Skin of body (tissue), 2 donors: ENCODE data around the gene ROR2. TPM values are rescaled to one million over a fixed set of nuclear protein-coding genes. Genes with fewer than 3 reads are reported as not detected.
A peak's percentile ranks its signal among the peaks of the same experiment; 100 is the strongest.

Source experiments
- DNase-seq: peaks from one replicate; lab custom pipeline; 2025; lab: John Stamatoyannopoulos, UW
- total RNA-seq: library from RNA; depleted of rRNA; stranded (reverse); fragments of >200 nt; gene quantifications from one replicate; pipeline ENCODE4 v1.2.3, GENCODE V29; 2014

ROR2 gene
- total RNA-seq, 1 donor from 2014 or later = 12.0 TPM

DNA sequence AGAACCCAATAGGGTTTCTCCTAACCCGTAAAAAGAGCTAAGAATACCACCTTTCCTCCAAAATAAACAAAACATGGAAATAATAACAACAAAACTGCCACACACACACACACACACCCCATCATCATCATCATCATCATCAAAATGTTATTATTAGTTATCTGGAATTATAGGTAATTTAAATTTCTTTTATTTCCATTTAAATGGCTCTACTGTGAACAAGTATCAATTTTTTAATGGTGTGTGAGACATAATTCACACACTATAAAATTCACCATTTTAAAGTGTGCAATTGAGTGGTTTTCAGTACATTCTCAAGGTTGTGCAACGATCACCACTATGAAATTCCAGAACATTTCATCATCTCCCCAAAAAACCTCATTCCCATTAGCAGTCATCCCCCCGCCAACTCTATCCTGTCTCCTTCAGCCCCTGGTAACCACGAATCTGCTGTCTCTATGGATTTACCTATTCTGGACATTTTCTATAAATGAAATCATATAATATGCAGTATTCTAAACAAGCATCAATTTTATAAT, 172.7 kb downstream of the ROR2 start:
- DNase-seq = no peak

DNA sequence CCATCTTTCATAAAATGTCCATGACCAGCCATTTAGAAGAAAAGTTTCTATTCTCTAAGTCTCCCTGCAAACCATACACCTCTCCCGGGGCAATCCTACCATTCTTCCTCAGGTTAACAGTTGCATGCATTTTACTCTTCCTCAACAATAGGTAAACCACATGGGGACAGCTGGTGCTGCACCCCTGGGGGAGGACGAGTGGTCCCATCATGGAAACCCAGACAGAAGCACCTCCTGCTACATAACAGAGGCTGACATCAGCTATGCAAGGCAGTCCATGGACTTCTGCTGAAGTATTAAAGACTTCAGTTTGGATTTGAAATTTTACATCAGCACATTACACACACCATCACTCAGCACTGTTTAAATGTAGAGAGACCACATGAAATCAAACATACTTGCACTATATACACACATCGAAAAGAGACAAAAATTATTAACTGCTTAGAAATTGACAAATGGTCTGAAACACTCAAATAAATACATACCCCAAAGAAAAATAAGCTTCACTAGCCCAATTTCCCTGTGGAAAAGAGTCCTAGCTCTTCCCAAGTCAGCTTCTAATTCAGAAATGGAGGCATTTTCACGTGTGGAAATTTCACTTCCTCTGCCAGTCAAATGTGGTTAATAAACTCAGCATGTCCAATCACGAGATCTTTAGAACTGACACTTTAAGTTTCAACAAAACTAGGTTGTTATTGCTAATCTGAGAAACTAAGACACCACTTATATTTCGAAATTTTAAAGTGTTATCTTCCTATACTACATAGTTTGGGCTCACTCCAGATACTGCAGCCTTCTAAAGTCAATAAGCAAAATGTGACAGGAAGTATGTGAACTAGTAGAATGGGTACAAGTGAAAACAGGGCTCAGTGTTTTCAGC, 173.4 kb downstream of the ROR2 start:
- no peak for DNase-seq

DNA sequence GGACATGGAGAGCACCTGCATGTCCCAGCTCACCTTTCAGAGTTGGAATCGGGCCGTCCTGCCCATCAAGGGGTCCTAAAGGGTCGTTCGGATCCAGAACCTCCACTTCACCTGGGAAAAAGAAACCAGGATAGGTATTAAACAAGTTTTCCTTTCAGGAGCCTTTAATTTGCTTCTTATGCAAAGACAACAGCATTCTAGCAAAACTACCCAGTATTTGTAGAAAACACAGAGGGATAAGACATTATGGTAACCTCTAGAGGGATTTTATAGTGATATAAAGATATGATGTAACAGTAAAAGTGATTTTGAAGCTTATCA, 174.4 kb downstream of the ROR2 start:
- DNase-seq = no peak

DNA sequence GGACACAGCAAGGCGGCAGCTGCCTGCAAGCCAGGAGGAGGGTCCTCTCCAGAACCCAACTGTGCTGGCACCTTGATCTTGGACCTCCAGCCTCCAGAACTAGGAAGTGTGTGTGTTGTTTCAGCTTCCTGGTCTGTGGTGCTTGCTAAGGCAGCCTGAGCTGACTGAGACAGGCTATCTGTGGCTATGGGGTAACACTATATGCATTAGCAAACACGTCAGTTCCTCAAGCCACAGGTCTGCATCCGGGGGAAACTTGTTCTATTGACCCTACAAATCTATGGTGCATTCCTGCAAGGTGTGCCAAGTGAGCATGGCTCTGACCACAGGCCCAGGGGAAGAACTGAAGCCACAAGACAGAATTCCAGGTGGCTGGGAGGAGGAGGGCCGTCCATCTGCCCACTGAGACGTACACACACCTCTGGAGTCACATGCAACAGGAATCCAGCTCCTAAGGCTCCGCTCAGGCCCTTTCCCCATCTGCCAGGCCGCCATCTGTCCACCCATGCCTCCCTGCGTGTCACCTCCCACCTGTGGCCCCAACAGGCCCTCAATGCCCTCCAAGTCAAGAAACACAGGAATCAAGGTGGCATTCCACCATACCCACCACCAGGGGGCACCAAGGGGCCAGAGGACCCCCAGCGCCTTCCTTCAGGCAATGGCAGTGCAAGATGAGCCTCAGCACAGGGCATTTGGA, 174.9 kb downstream of the ROR2 start:
- DNase-seq = peak; percentile 57

DNA sequence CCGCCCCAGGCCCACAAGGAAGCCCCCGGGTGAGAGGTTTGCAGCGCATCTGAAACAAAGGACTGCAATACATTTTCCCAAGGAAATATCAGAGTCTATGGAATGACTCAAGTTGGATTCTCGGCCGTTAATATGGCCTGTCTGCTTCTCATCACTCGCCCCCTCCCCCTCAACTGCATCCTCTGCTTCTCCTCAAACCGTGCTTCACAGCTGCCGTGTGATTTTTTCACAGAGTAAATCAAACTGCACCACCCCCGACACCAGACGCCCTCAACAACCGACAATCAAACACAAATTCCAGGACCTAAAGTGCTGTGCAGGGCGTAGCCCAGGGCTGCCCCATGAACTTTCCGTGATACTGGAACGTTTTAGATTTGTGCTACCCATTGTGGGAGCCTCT, 176.9 kb downstream of the ROR2 start:
- DNase-seq = no peak

DNA sequence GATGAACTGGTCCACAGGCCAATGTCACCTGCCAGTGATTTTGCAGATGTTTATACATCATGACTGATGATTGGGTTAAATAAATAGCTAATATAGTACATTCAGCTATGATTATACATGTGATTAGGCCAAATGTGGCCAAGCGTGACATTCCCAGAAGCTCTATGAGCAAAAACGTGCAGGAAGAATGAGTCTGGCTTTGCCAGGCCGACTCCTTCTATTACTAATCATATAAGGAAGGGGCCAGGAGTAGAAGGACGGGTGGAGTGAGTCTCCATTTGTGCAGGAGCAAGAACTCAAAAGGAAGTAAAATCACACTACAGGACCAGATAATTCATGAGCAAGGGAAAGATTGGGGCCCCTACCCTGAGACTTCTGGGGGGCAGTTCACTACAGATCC, 178.2 kb downstream of the ROR2 start:
- DNase-seq = no peak

DNA sequence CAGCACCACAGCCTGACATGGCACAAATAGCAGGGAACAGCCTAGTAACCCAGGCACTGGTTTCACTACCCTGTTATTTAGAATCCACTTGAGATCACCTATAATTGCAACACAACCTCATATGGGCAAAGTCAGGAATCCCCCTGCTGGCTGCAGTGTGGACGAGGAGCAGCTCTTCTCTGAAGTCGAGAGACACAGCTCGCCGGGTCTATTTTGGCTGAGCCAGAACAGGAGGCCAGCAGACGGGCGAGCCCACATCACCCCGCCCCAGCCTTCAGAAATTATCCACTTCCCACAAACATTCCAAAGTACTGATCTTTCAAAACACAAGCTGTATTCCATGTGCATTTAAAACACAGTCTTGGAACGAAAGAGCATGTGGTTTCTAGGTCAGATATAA, 179.0 kb downstream of the ROR2 start:
- DNase-seq = peak; percentile 82

DNA sequence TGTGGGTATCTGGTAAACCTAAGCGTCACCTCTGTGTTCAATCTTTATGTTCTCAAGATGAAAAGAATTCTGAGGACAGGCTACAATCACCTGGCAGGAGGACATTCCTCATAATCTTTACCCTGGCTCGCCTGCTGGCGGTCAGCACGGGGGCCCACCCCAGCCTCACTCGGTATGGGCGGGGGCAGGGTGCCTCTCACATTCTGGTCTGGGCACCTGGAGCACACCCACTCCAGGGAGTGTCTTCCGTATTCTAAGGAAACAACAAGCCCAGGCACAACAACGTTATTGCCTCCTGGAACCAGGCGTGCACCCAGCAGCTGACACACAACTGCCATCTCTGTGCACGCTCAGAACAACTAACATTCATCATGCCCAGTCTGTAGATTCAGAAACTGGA, 179.8 kb downstream of the ROR2 start:
- DNase-seq = no peak

DNA sequence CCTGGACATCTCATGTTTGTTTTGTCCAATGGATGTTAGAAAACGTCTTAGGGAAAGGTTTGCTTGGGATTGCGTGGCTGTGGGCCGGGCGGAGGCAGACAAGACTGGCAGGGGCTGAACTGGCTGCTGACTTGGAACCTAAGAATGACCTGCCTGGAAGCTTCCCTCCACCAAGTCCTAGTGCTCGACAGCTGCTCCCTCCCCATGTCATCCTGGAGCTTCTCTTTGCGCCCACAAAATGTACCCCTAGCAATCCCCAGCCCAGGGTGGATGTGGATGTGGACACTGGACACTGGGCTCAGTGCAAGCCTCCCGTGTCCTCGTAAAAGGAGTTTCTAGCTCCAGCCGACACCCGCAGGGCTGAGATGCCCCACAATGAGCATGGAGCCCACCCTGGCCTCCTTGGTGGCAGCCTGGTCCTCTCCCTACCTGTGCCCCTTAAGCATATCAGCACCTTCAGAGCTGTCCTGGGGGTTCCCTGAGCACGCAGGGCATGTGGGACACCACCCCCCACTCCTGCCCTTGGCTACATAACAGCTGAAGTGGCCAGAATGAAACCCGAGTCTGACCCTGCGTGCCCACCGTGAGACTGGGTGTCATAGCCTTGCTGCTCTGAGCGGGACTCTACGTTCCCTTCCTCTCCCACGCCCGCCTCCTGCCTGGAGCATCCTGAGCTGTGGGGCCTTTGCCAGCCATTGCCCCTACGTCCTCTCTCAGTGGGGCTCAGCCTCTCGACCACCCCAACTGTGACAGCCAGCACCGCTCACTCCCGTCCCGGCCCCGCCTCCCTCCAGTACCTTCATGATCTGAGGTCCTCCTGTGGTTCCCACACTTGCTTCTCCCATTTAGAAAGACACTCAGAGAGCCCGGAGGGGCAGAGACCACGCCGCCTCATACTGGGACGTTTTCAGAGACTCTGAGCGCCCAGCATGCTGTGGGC, 180.8 kb downstream of the ROR2 start:
- DNase-seq = no peak

DNA sequence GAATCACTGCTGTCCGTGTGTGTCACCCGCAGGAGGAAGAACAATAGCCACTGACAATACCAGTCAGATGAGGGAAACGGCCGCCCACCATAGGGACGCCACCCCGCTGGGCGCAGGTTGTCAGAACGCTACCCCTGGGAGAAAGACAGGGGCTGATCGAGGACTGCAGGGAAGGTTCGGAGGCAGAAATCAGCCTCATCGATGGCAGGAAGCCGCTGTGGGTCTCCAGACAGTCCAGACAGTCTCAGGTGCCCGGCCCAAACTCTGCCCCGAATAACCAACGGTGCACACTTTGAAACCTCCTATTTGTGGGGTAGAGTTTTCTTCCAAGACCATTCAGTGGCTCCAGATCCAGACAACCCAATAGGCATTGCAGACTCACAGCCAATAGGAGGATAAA, 181.5 kb downstream of the ROR2 start:
- DNase-seq = no peak

DNA sequence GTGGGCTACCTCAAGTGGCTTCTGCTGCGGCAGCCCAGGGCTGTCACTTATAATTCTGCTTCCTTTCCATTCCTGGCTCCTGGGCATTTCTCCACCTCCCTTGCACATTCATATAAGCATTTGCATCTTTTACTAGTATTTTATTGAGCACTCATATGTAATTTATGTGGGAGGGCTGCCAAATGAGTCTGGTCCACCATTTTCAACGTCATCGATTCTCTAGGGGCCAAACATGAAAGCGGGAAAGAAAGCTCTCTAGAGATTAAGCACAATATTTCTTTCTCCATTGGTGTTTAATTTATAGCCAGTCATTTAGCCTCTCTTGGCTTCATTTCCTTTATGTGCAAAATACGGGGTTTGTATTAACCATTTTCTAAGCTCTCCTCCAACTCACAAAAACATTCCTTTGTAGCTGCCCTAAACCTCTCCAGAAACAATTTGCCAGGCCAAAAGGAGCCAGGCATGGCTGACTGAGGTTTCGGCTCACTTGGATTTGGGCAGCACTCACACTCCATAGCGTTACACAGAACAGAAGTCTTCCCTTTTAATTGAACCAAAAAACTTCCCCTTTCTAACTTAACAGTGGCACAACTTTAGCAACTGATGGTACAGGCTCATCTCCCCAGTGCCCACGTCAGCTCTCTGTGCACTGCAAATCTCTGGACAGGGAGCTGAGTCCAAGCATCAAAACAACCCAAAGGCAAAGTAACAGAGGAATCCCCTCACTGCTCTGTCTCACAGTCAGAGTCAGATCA, 183.5 kb downstream of the ROR2 start:
- no peak for DNase-seq

DNA sequence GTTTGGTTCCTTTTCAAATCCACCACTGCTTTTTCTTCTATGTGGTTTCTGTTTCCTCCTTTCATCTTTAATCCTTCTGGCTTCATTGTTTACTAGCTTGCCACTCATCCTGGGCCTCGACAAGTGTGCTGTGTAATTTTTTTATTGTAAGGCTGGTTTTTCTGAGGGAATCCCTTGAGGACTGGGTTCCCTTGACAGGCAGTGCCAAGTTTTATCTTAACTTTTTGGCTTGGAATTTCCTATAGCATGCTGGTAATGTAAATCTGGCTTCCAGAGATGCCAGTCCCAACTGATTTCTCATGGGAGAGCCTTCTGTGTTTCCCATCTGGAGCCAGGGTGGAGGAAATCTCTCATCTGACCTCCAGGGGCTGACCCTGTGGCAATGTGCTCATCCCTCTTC, 184.7 kb downstream of the ROR2 start:
- DNase-seq = no peak

DNA sequence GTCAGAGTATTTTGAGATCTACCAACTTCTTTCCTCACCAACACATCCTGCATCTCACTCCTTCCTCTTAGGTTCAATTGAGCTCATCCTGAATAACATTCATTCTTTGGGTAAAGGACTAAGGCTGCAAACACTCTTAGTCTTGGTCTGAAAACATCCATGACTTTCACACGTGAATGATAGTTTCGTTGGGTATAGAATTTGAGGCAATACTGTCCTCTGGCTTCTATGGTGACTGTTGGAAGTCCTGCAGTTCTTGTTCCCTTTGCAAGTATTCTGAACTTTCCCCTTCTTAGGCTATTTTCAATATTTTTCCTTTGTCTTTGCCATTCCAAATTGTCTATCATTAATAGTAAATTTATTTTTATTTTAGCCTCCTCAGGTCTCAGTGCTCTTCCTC, 185.4 kb downstream of the ROR2 start:
- DNase-seq = no peak

DNA sequence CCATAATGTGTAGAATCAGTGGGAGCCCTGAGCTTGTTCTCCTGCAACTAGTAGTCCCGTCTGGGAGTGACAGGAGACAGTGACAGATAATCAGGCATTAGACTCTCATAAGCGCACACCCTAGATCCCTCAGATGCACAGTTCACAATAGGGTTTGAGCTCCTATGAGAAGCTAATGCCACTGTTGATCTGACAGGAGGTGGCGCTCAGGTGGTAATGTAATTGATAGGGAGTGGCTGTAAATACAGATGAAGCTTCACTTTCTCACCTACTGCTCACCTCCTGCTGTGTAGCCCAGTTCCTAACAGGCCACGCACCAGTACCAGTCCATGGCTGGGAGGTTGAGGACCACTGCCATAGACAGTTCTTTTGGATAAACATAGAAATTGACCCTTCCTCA, 188.7 kb downstream of the ROR2 start:
- no peak for DNase-seq

DNA sequence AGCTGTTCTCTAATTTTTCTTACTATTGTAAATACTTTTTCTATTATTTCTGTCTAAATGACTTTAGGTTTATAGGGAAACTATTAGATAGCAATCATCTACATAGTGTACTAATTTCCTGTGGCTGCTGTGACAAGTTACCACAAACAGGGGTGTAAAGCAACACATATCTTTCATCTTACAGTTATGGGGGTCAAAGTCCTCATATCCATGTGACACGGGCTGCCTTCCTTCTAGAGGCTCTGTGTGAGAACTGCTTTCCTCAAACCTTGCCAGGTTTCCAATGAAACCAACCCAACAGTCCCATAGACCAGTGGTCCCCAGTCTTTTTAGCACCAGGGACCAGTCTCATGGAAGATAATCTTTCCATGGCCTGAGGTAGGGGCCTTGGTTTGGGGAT, 189.1 kb downstream of the ROR2 start:
- DNase-seq = no peak

DNA sequence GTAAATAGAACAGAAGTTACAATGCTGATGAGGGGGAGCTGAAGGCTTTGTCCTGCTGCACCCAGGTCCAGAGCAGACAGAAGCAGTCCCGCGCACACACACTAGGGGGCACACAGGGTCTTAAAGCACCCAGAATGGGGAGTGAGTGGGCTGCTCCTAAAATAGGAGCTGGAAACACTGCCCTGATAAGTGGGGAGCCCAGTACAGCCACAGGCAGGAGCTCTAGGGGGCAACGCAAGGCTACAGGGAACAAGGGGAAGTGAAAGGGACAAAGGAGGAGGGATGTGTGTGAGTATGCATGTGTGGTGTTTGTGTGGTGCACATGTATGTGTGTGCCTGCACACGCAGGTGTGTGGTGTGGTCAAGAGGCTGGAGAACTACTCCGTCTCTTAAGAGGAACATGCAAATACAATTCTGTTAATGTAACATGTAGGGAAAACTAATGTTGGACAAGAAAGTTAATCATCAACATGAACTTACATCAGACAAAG, 191.5 kb downstream of the ROR2 start:
- peak; percentile 52 for DNase-seq

DNA sequence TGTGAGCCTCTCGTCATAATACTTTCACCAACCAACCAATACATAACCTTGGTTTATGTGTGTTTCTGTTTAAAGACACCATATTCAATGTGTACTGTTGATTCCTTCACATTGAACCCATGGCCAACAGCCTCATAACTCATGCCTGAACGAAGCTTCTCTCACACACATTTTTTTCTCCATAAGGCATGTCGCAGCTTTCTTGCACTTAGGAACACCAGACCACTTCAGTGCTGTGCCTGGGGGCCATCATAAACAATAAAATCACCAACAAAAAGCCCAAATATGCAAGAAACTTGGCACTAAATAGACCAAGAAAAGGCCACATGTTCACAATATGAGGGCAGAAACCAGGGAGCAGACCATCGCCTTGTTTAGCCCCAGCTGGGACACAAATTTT, 192.2 kb downstream of the ROR2 start:
- peak; percentile 93 for DNase-seq

DNA sequence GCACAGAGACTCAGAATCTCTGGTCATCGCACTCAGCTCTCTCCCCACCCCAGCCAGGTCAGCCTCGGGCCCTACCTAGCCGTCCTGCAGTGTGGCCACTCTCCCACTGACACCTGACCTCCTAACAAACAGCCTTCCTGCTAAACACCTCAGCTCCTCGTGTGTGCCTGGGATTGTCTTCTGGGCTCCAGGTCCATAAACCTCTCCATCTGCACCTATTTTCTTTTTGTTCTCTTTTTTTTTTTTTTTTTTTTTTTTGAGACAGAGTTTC, 193.6 kb downstream of the ROR2 start:
- DNase-seq = no peak

DNA sequence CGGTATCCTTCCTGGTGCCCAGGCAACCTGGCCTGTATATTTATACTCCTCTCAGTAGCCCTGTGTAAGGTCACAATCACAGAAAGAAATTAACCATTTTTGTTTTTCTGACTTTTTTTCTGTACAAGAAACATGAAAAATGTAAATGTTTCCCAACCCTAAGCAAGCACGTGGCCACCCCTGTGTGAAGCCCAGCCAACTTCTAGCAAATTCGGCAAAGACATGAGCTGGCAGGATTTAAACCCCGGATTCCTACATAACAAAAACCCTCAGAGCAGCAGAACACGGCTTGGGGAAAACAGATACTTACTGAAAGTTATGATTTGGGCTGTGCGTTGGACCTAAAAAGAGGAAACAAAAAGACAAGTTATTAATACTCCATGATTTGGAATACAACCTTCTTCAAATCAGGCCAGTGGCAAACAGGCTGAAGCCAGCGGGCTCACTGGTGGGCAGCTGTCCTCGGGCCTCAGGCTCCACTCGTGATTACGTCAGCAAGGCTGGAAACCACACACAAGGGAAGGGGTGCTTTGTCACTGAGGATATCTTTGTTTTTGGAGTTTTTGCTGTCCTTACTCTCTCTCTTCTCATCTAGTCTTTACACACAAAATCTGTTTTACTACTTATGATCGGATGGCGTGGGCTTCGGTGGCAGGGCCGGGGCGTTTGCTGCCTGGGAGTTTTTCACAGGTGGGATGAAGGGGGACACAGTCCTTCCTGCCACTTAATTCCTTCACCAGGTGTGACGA, 194.1 kb downstream of the ROR2 start:
- peak; percentile 48 for DNase-seq

DNA sequence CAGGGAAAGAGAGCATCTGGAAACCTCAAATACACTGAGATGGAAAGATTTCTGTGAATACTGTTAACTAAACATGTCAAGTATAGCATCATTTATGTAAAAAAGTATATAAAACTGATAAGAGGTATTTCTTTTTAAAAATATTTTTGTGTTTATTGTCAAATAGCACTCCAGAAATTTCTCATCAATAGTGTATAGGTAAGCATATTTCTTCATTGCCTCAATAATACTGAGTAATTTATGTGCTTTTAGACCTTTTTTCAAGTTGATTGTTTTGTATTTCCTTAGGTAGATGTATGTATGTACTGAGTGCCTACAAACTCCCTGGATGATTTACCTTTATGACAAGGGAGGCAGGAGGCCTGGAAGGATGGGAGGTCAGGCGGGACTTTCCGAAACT, 196.3 kb downstream of the ROR2 start:
- no peak for DNase-seq
